Right atrium auricular region (tissue), 2 donors: Measurements from ENCODE around the gene ABCA4. TPM values are rescaled to one million over a fixed set of nuclear protein-coding genes. Genes with fewer than 3 reads are reported as not detected.

ENCODE experiments used
- DNase-seq: peaks from one replicate; pipeline ENCODE4 v3.0.0-alpha.2; 2019; ENCODE audit warnings: low spot score
- H3K27ac ChIP-seq, 2 donors: fragments of 200-600 bp; sonication (generic); 1 replicate in 1 of 2; 2 replicates in 1 of 2; pipeline ENCODE4 v1.5.1; 2016 to 2019
- H3K27me3 ChIP-seq, 2 donors: fragments of 200-600 bp; sonication (generic); one replicate each; pipeline versions ENCODE4 v1.5.1 to v1.6.0; 2017 to 2019
- H3K36me3 ChIP-seq: fragments of 200-600 bp; sonication (generic); one replicate; pipeline ENCODE4 v1.5.1; 2016
- H3K4me1 ChIP-seq, 2 donors: fragments of 200-600 bp; sonication (generic); one replicate each; pipeline versions ENCODE4 v1.5.1 to v1.6.0; 2017 to 2019
- H3K4me3 ChIP-seq, 2 donors: fragments of 200-600 bp; sonication (generic); 1 replicate in 1 of 2; 2 replicates in 1 of 2; pipeline ENCODE4 v1.5.1; 2017 to 2019; ENCODE audit warnings: mild to moderate bottlenecking in 1 of 2, moderate library complexity in 1 of 2
- H3K9me3 ChIP-seq, 2 donors: fragments of 200-600 bp; sonication (generic); one replicate each; pipeline ENCODE4 v1.5.1; 2019
- total RNA-seq, 2 donors: library from RNA; depleted of rRNA; stranded (reverse); fragments of >200 nt; gene quantifications; one replicate each; pipeline ENCODE4 v1.1.0, GENCODE V29; 2016
- TF ChIP-seq, protein P1 (sequence below), 2 donors: fragments of 200-600 bp; sonication (generic); IDR thresholded peaks; one replicate each; pipeline ENCODE4 v1.5.1; 2019; ENCODE audit warnings: antibody characterized with exemption in 2 of 2

Gene ABCA4
- total RNA-seq, 2 donors from 2014 or later: 0.51 TPM; not detected in 1

DNA sequence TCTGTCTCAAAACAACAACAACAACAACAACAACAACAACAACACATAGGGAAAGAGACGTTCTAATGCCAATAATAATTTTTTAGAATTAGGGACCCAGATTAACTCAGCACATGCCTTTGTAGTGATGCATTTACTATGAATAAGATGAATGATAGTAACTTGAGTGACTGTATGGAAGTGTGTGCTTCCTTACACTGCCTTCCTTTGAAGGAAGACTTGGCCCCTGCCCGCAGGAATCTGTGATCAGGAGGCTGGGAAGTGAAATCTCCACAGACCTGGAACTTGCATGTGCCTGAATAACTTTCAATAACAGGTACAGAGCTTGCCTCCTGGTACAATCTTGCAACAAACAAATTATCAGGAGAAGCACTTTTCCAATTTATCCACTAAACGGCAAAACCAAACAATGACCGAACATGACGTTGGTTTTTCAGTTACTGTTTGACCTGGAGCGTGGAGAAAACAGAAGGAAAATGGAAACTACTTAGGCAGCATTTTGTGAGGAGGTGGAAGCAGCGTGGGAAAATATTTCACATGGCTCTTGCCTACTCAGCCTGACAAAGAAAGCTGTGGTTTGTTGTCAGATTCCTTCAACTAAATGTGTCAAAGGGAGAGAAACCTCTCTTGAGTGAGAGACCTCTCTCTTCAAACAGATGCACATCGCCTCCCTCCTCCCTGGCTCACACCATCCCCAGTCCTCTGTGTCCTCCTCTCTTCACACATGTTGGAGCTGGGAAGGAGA, 10.1 kb upstream of the ABCA4 start:
- Histone ChIP-seq H3K9me3 (peaks cover 0 to 10% of the 10 kb centered on the region in 2 donors), H3K36me3 (no peaks in the 10 kb centered on the region), H3K4me1 (no peaks in the 10 kb centered on the region), H3K27ac (no peak overlapping the region), H3K27me3 (no peaks in the 10 kb centered on the region), H3K4me3 (no peak overlapping the region)
- TF ChIP-seq, protein P1, sequence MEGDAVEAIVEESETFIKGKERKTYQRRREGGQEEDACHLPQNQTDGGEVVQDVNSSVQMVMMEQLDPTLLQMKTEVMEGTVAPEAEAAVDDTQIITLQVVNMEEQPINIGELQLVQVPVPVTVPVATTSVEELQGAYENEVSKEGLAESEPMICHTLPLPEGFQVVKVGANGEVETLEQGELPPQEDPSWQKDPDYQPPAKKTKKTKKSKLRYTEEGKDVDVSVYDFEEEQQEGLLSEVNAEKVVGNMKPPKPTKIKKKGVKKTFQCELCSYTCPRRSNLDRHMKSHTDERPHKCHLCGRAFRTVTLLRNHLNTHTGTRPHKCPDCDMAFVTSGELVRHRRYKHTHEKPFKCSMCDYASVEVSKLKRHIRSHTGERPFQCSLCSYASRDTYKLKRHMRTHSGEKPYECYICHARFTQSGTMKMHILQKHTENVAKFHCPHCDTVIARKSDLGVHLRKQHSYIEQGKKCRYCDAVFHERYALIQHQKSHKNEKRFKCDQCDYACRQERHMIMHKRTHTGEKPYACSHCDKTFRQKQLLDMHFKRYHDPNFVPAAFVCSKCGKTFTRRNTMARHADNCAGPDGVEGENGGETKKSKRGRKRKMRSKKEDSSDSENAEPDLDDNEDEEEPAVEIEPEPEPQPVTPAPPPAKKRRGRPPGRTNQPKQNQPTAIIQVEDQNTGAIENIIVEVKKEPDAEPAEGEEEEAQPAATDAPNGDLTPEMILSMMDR (IDR thresholded peaks at IDR 0.05): no peak
- no peak for DNase-seq

DNA sequence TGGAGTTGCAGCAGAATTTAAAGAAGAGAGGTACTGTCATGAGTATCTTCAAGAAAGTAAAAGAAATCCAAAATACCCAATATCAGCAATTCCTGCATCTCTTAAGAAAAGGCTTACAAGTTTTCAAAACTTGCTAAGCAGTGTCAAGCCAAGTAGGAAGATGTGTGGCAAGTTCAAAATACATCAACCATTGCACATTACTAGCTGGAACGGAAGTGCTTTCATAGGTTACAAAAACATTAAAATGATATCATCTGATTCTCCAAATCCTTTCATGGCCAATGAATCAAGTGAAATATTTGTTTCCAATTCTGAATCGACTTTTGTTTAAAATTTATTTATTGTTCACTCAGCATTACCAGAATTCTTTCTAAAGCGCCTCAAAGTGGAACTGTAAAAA, 5.7 kb upstream of the ABCA4 start:
- Histone ChIP-seq H3K4me1 (no peaks in the 10 kb centered on the region), H3K27me3 (no peaks in the 10 kb centered on the region), H3K36me3 (no peaks in the 10 kb centered on the region), H3K4me3 (no peak overlapping the region), H3K27ac (no peak overlapping the region), H3K9me3 (no peaks in the 10 kb centered on the region)
- TF ChIP-seq, protein P1 (IDR thresholded peaks at IDR 0.05): no peak
- DNase-seq: no peak

DNA sequence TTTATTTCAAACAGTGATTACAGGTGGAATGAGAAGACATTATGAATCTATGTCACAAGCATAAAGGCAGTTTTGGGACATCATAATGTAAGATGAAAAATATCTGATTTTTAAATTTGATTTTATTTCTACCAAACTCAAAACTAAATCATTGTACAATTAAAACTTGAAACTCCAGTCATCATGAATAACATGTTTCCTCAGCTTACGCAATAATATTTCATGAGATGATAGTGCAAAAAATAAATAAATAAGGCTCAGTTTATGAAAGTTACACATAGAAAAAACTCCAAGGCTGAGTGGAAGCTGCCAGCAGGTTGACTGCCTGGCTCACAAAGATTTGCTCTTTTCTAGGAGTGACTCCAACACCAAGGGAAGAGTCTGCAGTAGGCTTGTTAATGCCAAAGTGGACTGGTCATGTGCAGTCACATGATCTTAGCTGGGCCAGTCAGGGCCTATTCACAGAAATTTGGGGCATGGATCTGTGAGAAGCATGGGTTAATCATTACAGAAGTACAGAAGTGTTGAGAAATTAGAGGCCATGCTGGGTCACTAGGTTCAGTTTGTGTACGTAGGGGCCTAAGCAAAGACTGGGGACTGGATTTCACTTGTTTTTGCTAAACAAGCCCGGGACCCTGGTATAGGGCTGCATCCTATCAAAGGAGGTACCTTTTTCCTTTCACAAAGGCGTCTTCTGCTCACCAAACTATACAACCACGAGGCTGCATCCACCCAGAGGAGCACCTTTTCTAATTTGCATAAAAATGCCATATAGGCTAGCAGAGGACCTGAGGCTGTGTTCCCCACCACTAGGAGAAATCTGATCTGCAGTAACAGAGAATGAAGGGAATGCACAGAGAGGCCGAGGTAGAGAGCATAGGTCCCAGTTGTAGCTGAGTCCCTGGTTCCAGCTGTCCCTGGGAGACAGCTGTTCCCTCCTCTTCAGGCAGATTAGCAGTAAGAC, 4.9 kb upstream of the ABCA4 start:
- H3K4me3 ChIP-seq: no peak overlapping the region
- no peak overlapping the region for H3K27ac ChIP-seq
- no peaks in the 10 kb centered on the region for H3K27me3 ChIP-seq
- H3K4me1 ChIP-seq: no peaks in the 10 kb centered on the region
- H3K36me3 ChIP-seq: no peaks in the 10 kb centered on the region
- peak; percentile 36 for DNase-seq
- TF ChIP-seq, protein P1 (IDR thresholded peaks at IDR 0.05): no peak
- H3K9me3 ChIP-seq: no peaks in the 10 kb centered on the region

DNA sequence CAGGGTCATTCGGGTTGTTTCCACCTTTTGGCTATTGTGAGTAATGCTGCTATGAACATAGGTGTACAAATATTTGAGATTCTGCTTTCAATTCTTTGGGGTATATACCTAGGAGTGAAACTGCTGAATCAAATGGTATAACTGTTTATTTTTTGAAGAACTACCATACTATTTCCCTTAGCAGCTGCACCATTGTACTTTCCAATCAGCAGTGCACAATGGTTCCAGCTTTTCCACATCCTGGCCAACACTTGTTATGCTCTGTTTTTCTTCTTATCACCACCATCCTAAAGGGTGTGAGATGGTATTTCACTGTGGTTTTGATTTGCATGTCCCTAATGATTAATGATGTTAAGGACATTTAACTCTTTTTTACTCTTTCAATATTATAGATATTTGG, 3.6 kb upstream of the ABCA4 start:
- H3K27me3 ChIP-seq: no peaks in the 10 kb centered on the region
- H3K4me3 ChIP-seq: no peak overlapping the region
- no peak for DNase-seq

DNA sequence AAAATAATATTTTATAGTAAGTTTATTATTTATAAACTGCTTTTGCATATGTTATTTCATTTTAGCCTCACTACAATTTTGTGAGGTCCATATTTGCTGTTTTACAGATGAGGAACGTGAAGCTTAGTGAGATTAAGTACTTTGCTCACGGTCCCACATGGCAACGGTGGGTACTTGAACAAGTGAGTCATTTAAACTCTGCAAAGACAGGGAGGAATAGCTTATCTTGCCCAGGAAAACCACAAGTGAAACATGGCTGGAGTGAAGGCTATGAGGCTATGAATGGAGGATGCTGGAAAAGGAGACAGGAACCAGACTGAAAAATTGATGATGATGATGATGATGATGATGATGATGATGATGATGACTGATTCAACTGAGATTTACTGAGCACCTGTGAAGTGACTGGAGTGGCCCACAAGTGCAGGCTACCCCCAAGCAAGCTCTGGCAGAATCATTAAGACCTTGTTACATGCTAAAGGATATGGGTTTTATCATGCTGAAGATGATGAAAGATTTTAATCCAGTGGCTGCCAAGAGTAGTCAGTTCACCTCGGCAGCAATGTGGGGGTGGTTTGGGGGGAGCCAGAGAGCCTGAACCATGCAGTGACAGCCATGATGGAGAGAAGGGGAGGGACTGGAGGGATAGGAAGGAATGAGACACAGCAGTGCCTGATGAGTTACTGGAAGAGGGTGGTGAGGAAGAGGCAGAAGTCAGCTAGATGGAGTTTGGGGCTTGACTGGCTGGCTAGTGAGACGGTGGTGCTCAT, 1.4 kb upstream of the ABCA4 start:
- Histone ChIP-seq H3K27ac (no peak overlapping the region), H3K4me3 (no peak overlapping the region), H3K27me3 (no peaks in the 10 kb centered on the region), H3K36me3 (no peaks in the 10 kb centered on the region), H3K4me1 (peaks cover 0 to 3% of the 10 kb centered on the region in 2 donors), H3K9me3 (no peaks in the 10 kb centered on the region)
- TF ChIP-seq, protein P1 (IDR thresholded peaks at IDR 0.05): no peak
- no peak for DNase-seq

More for the DNA sequence above, 3.6 kb upstream of the ABCA4 start:
- Histone ChIP-seq H3K4me1 (no peaks in the 10 kb centered on the region), H3K36me3 (no peaks in the 10 kb centered on the region), H3K27ac (no peak overlapping the region), H3K9me3 (no peaks in the 10 kb centered on the region)
- TF ChIP-seq, protein P1 (IDR thresholded peaks at IDR 0.05): no peak
